GM21526 (cell line): ENCODE measurements around the gene NALF2.

Experiments
- ATAC-seq: cut with Tn5 transposase; IDR thresholded peaks from one replicate; pipeline ENCODE4 v1.9.1; 2021; ENCODE audit warnings: moderate library complexity; ENCODE audit not compliant: unreplicated experiment, low FRiP score

Gene NALF2

DNA sequence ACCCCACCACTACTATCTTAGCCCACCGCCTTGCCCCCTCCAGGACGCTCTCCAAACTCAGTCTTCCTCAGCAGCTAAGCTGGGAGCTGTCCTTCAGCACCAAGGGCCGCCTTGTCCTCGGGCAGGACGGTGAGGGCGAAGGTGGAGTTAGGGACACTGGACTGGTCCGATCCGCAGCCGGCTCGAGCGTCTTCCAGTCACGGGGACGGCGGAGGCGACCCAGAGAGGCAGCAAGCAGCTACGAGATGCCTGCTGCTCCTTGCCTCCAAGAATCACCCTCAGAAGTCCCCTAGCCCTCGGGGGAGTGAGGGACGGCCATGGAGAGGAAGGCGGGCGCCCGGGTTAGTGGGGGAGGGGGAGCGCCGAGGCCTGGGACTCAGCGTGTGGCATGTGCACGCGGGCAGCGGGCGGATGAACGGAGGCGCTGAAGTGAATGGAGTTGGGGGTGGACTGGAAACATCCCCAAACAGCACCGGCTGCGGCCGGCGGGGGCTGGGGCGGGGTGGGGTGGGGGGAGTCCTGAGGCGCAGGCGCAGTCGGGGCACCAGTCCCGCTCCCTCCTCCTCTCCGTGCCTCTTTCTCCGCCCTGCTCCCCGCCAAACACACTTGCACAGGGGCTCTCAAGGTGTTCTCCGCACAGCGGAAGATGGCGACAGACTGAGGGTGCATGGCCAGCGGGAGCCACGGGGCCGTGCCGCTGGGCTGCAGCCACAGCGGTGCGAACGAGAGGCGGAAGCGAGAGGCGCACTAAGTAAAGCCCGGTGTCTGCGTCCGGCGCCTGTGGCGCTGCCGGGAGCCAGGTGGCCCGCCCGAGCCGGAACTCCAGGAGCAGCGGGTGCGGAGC is at the start of gene NALF2:
Gene NALF2 (plus strand): TSS at position 545 of the 844 bp plus-strand sequence. CDS start 957 bp downstream, outside the sequence.
- ATAC-seq, result no peak

DNA sequence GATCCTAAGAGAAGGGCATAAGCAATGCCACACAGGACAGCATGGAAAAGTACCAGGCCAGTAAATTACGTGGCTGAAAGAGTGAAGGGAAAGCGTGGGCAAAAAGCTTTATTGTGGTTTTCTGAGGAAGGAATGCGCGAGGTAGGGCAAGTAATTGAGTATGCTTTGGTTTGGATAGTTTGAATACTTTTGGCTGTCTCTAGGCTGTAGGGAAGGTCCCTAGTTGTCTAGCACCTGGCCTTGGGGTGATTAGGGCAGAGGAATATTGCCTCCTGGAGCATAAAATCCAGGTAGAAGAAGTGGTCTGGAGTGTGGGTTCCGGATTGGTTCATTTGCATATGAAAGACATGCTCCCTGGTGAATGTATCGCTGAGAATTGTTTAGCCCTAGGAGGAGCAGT is 46.4 kb upstream of the NALF2 start:
- ATAC-seq, result no peak

GRCh38 chrX:69466546-69466945 is 37.6 kb upstream of the NALF2 start:
- no peak for ATAC-seq

DNA sequence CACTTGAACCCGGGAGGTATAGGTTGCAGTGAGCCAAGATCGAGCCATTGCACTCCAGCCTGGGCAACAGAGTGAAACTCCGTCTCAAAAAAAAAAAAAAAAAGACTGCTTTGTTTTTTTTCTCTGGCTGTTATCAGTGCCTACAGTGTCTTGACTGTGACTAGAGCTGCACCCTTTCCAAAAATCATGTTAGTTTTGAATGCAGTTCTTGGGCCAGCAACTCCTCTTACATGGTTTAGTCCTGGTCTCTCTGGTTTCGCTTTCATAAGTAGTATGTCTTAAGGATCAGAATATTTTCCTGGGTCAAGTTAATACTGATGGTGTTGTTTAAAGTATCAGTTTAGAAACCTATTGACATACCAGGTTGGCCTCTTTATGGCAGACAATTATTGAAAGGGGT is 34.2 kb upstream of the NALF2 start:
- ATAC-seq, result no peak

DNA sequence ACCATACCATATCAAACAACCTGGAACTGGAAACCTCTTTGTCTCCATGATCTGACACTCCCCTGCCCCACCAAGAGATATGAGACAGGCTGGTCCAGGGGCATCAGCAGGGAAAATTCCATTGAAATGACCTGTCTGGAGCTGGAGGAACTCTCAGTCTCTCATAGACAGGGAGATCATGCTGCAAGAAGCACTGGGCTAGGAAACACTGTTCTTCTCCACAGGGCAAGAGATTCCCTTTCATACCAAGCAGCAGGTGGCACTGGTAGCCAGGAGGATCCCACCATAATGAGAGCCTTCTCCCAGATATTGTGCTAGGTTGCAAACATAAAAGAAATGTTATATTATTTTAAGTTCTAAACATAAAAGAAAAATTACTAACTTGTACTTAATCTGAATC is 14.5 kb upstream of the NALF2 start:
- ATAC-seq, result no peak

DNA sequence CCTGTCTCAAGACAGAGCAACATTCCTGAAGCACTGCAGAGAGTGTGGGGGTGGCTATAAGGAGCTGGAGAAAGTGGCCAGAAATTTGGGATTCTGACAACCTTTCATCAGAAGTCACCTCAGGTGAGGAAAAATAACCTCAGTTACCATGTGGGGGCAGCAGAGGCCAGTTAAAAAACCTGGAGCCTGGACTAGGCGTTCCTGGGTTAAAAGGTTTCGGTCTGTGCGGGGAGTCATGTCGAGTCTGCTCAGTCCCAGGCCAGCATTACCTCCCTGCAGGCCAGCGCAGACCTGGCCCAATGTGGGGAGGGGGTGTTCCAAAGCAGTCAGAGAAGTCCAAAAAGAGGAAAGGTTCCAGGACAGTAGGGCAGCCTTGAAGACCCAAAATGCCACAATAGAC is 10.9 kb upstream of the NALF2 start:
- no peak for ATAC-seq

DNA sequence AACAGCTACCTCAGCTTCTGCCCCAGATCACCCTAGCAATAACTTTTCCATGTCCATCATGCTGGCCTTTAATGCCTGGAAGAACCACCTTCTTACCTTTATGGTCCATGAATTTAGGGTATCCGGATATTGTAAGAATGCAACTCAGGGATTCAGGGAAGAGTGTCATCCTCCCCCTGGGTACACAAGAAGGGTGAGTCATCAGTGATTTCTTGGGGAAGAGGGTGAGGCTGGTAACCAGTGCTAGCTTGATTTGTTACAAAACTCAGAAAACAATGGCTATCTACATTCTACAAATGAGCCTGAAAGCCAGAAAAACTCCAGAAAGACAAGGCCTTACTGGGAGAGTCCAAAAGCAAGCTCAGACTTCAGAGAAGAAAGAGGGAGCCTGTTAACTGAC is 10.4 kb upstream of the NALF2 start:
- ATAC-seq, result no peak

DNA sequence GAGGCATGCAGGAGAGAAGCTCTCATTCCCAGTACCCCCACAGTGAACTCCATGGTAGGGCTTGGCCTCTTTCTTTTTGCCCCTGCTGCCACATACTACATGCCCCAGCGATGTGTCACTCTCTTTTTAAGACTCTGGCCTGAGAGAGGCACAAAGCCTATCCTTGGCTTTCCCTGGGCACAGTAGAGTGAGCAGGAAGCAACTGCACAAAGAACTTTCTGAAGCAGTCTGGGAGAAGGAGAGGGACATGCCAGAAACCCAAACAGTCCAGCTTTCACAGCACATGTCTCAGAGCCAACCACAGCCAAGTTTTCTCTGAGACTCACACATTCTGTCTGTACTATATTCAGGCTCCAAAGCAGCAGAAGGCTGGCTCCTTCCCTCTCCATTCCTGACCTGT is 7.9 kb upstream of the NALF2 start:
- ATAC-seq, result no peak

DNA sequence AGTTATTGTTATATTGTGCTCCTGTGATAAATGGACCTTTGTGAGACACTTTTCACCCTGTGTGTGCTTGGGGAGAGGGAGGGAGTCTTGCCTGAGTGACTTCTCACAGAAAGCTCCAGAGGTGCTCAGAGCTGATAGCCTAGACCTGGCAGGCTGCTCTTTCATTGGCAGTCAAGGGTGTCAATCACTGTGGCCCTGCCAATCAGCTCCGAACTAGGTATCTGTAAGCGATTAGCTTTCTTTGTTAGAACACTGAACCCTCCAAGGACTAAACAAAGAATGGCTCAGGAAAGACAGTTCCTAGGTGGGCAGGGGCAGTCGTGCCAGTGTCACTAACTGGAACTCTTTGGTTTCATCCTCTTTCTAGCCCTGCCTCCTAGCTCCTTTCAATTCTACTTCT is 2.7 kb upstream of the NALF2 start:
- ATAC-seq, result no peak

GRCh38 chrX:69503228-69503781 is 821 bp upstream of the NALF2 start:
- no peak for ATAC-seq

DNA sequence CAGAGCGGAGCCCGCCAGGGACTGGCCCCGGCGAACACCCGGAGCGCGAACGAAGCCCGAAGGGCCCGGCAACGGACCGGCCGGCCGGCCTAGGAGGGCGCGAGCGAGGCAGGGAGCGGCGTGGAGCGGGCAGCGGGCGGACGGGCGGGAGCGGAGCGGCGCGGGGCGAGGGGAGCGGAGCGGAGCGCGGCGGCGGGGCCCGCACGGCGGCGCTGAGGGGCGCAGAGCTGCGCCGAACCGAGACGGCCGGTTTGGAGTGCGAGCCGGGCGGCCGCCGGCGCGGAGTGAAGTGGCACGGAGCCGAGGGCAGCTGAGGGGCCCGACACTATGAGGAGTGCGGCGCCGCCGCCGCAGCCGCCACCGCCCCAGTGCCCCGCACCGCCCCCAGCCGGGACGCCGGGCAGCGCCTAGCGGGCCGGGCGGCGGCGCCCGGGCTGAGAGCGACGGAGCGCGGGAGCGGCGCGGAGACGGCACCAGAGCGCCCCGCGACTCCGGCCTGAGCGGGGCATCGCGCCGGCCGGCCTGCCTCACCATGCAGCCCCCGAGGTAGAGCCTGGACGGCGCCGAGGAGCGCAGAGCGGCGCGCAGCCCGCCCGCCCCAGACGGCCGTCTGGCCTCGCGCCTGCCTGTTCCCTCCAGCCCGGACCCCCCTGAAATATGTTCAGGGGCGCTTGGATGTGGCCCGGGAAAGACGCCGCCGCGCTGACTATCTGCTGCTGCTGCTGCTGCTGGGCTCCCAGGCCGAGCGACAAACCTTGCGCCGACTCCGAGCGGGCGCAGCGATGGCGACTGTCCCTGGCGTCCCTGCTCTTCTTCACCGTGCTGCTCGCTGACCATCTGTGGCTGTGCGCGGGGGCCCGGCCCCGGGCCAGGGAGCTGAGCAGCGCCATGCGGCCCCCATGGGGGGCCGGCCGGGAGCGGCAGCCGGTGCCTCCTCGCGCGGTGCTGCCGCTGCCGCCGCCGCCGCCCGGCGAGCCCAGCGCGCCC is 793 bp downstream of the NALF2 start:
- no peak for ATAC-seq

DNA sequence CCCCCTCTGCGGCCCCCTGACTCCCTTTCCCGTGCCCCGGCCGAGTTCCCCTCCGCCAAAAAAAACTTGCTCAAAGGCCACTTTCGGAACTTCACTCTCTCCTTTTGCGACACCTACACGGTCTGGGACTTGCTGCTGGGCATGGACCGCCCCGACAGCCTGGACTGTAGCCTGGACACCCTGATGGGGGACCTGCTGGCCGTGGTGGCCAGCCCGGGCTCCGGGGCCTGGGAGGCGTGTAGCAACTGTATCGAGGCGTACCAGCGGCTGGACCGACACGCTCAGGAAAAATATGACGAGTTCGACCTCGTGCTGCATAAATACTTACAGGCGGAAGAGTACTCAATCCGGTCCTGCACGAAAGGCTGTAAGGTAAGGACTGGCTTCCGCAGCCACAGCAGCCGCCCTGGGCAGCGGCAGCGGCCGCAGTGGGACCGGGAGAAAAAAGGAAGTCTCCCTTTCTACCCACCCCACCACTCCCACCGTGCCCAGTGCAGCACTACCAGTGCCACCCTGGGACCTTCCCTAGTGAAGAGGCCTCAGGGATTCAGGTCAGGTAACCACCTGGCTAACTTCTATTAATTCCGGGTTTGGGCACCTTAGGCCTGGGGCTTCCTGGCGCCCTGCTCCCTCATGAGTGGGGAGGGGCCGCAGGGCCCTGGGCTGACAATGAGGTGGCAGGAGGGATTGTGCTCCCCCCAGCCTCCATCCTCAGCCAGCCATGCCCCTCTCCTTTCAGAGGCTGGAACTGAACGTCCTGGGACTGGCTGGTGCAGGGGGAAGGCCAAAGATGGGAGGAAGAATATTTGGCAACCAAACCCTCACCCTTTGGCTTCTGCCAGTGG is 1.9 kb downstream of the NALF2 start:
- no peak for ATAC-seq

DNA sequence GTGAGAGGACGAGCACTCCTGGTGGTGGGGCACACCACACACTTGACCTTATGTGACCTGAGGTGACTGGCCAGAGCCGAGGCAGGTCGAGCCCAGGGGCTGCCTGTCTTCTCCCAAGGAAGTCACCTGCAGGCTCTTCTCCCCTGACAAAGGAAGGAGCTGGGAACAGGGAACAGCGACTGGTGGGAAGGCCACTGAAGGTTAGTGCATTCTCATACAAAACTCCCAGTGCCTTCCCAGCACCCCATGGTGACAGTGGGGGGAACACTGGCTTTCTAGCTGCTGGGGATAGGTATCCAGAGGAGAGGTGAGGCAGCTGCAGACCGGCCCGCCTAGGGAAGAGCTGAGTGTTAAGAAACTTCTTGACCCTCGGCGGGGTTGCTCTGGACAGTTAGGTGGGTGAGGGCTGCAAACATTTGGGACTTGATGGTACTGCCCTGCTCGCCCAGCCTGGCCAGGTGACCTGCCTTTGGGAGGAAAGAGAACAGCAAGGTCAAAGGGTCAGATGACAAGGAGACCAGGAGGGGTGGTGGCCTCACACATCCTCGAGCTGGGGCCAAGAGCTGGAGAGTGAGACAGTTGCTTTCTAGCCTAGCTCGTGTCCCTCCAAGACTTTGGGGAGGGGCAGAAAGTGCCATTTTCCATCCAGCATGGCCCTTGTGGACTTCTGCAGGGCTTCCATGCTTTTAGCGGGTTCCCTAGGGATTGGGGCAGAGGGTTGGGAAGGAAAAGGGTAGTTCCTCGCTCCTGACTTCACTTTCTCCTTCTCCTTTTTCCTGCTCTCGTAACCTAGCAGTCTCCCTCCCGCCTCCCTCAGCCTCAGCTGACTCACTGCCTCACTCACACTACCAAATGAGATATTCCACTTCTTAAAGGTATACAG is 2.7 kb downstream of the NALF2 start:
- no peak for ATAC-seq

GRCh38 chrX:69507500-69507789 is 3.3 kb downstream of the NALF2 start:
- no peak for ATAC-seq

DNA sequence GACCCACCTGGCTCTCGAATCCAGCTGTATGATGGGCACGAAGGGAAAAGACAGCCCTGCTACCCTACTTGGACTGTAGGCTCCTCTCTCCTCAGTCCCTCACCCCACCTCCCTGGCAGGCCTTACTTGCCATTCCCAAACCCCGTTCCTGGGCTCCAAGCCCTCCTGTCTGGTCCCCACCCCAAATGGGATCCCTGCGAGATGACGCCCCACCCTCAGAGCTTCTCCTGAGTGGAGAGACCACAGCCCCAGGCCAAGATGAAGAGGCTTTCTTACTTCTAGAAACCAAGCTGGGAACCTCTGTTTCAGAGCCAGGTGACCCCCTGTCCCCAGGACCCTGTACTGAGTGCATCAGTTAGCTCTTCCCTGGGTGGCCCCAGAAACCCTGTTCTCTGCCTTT is 4.5 kb downstream of the NALF2 start:
- no peak for ATAC-seq

GRCh38 chrX:69510137-69510715 is 6.1 kb downstream of the NALF2 start:
- no peak for ATAC-seq

DNA sequence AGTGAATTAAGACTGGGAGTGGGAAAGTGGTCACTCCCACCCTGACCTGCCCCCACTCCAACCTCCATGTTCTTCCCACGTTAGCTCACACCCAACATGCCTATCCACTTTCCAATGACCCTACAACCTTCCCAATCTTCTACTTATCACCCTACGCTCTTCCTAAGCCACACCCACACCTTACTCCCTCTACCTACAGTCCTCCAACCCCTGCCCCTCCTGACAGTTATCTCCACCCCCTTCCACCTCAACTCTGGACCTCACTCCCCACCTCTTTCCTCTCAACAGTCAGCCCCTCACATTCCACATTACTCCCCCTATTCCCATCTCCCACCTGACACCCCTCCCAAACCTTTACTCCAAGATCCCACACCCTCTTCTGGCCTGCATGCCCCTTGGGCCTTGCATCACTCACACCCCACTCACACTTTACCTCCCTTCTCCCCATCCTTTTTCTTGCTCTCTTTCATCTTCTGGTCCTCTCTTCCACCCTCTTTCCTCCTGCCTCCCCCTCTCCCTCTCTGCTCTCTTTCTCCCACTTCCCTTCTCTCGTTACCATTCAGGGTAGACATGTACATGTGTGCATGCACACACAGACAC is 6.9 kb downstream of the NALF2 start:
- no peak for ATAC-seq

GRCh38 chrX:69522052-69522451 is 17.9 kb downstream of the NALF2 start:
- ATAC-seq, result no peak

GRCh38 chrX:69523314-69523713 is 19.2 kb downstream of the NALF2 start:
- ATAC-seq, result no peak
